Effector CD8-positive, alpha-beta T cell (primary cell): ENCODE results near the gene CIITA.
"Not testable (repeated sequence)": the region's sequence is repeated elsewhere in the genome, so short reads cannot be mapped to it uniquely, and the experiment has no call there.

Experiments used
- DNase-seq: peaks from one replicate; lab custom pipeline; 2025; lab: John Stamatoyannopoulos, UW

Gene CIITA

GRCh38 chr16:10921536-10922327 is 44.7 kb downstream of the CIITA start:
- no peak for DNase-seq

GRCh38 chr16:10922328-10923145 is 45.5 kb downstream of the CIITA start:
- no peak for DNase-seq

- no peak for DNase-seq
These were observed 46.2 kb downstream of the CIITA start for GRCh38 chr16:10923146-10923649.

GRCh38 chr16:10923650-10924214 is 46.7 kb downstream of the CIITA start:
- DNase-seq: no peak

DNA sequence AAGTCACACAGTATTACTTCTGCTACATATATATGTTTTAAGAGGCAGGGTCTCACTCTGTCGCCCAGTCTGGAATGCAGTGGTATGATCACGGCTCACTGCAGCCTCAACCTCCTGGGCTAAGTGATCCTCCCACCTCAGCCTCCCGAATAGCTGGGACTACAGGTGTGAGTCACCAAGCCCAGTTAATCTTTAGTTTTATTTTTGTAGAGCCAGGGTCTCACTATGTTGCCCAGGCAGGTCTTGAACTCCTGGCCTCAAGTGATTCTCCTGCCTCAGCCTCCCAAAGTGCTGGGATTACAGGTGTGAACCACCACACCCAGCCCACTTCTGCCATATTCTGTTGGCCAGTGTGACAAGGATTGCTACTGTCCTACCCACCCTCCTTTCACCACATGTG is 48.3 kb downstream of the CIITA start:
- not testable (repeated sequence) for DNase-seq

GRCh38 chr16:10926094-10926493 is 49.1 kb downstream of the CIITA start:
- no peak for DNase-seq

GRCh38 chr16:10926867-10927266 is 49.9 kb downstream of the CIITA start:
- DNase-seq: no peak

GRCh38 chr16:10927497-10928112 is 50.6 kb downstream of the CIITA start:
- no peak for DNase-seq

DNA sequence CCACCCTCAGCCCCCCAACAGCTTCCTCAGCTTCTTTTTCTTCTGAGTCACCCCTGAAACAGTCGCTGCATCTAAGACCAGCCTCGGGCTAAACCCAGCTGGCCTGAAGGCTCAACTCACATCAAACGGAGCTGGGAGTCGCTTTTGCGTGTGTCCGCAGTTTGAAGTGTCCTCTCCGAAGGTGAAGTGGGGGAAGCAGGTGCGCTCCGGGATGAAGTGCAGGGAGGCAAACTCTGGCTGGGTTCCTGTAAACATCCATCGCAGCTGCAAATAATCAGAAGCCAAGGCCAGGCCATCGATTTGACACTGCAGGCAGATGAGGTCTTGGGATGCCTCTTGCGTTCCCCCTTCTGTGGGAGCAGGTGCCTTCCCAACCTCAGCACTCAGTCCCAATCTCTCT is 52.1 kb downstream of the CIITA start:
- not testable (repeated sequence) for DNase-seq

- DNase-seq: no peak
These were observed 53.1 kb downstream of the CIITA start for GRCh38 chr16:10929853-10930754.

DNA sequence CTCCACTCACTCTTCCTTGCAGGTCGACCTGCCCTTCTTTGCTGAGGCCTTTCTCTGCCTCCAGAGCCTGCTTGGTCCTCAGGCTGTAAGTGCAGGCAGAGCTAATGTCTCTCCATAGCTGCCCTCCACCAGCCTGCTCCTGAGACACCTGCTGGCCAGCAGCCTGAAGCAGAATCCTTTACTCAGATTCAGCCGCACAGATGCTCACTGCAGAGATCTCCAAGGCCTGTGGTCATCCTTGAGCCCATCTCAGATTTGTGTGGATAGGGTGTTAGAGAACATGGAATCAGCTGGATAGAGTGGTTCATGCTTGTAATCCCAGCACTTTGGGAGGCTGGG is 53.7 kb downstream of the CIITA start:
- DNase-seq: no peak

DNA sequence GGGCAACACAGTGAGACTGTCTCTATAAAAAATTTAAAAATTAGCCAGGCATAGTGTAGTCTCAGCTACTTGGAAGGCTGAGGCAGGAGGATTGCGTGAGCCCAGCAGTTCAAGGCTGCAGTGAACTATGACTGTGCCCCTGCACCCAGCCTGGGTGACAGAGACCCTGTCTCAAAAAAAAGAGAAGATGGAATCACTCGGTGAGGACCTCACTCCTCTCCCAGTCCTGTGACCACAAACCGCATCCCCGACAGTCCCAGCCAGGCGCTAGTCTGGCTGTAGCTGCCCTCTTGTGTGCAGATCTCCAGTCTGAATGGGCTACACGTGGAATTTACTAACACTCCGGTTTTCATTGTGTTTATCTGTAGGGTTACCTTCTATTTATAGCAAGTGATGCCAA is 54.1 kb downstream of the CIITA start:
- DNase-seq: no peak

GRCh38 chr16:10931977-10932632 is 55.1 kb downstream of the CIITA start:
- no peak for DNase-seq

- no peak for DNase-seq
These were observed 56.1 kb downstream of the CIITA start for GRCh38 chr16:10932959-10933710.

GRCh38 chr16:10933865-10934264 is 56.9 kb downstream of the CIITA start:
- DNase-seq: no peak

DNA sequence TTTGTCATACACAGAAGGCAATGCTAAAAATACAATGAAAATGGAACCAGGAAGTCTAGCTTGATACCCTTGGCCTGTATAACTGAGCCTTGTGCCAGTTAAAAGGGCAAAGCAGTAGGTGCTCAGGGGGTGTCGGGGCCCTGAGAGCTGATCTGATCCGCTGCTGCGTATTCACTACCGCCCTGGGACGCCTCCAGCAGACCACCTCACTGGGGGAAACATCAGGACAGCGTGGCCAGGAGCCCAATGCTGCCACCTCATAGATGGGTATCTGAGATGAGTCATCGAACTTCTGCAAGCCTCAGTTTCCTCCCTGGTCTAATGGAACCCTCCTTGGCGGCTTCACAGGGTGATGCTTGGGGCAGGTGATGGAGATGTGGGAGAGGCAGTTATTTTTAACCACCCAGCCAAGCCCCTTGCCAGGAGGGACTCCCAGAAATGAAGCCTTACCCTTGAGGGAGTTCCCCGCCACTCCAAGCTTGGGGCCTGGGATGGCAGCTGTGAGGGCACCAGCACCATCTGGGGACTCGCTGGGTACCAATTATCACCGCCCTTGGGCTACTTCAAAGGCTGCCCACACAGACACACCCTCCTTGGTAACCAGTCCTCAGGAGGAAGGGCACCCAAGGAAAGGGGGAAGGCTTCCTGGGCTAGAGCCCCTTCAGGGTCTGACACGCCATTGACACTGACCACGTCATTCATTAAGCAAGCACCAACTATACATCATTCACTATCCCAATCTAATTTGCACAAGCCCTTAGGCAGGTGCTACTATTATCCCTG is 57.5 kb downstream of the CIITA start:
- DNase-seq: no peak

DNA sequence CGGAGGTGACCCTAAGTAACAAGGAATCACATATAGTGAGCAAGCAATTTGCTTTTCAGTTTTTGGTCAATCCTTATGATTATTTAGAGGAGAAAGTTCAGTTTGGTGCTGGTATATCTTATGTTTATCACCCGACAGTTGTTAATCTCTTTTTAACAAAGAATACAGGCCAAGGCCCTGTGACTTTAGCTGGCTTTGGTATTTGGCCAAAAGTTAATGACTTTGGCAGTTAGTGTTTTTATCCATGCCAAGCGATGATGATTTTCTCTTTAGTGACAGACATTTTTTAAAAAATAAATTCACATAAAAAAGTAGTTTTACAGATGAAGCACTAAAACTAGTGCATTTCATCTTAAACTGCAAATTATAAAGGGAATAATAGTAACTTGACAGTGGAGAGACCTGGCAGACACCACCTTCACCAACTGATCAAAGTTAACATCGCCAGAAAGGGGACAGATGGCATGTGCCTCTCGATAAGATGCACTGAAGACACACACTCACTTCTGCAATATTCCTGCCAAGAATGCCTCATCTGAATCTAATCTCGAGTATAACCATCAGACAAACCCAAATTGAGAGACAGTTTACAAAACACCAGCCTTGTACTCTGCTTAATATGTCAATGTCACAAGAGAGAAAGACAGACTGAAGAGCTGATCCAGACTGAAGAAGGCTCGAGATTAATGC is 58.4 kb downstream of the CIITA start:
- DNase-seq: no peak

- DNase-seq: no peak
These were observed 59.4 kb downstream of the CIITA start for GRCh38 chr16:10936272-10936984.
